GM18519 (cell line): Measurements from ENCODE around the gene ZNF334.

ENCODE experiments used
- ATAC-seq: cut with Tn5 transposase; IDR thresholded peaks from one replicate; pipeline ENCODE4 v1.9.1; 2021; ENCODE audit warnings: mild to moderate bottlenecking, moderate library complexity; ENCODE audit not compliant: unreplicated experiment, low FRiP score

ZNF334 gene

DNA sequence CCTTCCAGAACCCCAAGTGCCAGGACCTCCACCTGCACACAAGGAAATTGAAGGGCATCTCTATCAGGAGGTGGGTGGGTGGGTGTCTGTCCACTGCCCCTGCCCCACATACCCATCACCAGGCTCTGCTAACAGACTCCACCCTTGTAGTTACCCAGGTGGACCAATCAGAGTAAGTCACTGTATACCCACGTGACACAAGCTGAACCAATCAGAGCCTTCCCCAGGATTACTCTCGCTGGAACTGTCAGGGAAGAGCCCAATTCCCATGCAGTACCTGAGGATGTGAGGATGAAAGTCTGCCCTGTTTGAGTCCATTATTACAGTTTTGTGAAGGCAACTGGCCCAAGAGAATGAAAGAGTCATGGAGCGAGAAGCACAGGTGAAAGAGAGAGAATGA lies 32.9 kb upstream of the ZNF334 start:
- no peak for ATAC-seq

DNA sequence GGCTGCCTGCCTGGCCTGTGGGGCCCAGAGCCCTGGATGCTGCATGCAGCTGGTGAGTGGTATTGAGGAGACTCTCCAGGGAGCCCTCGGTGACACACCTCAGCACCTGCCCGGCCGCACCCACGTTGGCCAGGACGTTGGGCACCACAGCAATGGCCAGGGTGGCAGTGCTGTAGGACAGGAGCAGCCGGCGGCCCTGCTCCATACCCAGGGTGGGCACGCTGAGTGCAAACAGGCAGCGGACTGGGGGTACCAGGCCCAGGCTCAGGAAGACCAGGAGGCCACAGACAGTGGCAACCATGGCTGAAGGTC lies 32.4 kb upstream of the ZNF334 start:
- ATAC-seq = no peak

DNA sequence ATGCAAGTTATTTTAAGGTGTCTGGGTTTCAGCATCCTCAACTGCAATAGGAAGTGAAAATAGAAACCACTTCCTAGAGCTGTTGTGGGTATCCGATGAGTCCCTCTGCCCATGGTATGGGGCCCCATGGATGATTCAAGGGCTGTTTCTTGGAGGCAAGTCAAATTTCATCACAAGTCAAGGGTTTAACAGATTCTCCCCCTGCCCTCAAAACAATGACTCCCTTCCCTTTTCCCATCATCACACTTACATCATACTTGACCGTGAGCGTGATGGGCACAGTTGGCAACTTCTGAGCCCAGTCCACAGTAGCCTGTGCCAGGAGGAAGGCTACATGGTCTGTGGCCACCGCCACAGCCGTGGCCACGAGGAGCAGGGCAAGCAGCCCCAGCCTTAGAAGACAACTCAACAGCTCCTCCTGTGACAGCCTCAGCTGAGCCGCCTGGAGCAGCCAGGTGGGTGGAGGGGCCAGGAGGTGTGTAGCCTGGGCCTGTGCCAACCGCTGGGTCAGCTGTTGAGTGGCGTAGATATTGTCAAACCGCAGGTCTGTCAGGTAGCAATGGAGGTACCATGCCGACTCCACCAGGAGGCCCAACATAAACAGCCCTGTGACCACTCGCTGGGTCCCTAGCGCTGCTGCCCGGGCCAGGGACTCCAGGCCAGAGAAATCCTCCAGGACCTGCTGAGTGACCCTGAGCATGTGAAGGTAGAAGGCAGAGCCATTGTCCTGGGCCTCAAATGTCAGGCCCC lies 31.9 kb upstream of the ZNF334 start:
- ATAC-seq = no peak

DNA sequence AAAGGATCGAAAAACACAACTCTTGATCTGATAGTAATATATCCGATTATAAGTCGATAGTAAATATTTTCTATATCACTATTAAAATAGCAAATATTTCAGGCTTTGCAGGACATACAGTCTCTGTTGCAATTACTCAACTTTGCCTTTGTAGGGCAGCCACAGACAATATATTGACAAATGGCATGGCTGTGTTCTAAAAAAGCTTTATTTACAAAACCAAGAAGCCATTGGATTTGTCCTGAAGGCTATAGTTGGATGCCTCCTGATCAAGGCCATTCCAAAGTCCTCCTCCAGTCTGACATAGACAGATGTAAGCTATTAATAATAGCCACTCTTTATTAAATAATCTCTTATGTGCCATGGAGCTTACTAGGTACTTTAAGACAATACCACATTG lies 31.2 kb upstream of the ZNF334 start:
- ATAC-seq = no peak

DNA sequence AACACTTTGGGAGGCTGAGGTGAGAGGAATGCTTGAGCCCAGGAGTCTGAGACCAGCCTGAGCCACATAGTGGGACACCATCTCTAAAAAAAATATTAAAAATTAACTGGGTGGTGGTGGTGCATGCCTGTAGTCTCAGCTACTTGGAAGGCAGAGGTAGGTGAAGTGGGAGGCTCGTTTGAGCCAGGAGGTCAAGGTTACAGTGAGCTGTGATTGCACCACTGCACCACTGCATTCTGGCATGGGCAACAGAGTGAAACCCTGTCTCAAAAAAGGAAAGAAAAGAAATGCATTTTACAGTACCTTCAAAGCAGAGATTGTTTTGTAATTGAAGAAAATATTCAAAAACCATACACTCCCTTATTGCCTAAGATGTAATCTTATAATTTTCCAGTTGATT lies 30.6 kb upstream of the ZNF334 start:
- ATAC-seq = no peak

DNA sequence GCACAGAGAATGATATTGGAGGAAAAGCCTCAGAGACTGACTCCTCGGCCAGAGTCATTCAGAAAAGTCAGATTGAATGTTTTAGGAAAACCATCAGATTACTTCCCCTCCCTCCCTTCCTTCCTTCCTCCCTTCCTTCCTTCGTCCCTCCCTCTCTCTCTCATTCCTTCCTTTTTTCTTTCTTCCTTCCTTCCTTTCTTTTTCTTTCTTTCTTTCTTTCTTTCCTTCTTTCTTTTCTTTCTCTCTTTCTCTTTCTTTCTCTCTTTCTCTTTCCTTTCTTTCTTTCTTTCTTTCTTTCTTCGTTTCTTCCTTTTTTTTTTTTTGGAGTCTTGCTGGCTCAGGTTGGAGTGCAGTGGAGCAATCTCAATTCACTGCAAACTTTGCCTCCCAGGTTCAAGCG lies 29.7 kb upstream of the ZNF334 start:
- no peak for ATAC-seq

DNA sequence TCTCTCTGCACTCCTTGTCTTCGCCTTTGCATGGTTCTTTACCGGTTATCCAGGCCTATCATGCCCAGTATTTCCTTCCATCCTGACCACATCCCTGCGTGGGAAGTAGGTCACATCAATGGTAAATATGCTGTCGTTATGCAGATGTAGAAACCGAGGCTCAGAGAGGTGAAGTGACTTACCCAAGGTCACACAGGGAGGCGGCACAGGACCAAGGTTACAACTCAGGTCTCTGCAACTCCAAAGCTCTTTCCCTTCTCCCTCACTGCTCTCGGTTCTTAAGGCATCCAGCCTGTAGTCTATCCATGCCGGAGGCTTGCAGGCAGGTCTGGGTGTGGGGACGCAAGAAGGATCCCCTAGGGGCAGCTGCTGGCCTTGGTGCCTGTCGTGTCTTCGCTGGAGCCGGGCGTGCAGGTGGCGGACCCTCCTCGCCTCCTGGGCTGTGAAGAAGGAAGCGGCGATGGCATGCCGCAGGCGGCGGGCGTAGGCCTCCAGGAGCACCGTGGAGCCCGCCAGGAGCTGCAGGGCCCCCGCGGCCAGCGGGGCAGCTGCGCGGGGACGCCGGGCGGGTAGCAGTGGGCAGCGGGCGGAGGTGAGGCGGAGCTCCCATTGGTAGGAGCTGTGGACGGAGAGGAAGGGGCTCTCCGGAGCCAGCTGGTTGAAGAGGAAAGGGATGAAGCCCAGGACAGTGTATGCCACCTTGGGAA lies 28.0 kb upstream of the ZNF334 start:
- ATAC-seq = no peak

DNA sequence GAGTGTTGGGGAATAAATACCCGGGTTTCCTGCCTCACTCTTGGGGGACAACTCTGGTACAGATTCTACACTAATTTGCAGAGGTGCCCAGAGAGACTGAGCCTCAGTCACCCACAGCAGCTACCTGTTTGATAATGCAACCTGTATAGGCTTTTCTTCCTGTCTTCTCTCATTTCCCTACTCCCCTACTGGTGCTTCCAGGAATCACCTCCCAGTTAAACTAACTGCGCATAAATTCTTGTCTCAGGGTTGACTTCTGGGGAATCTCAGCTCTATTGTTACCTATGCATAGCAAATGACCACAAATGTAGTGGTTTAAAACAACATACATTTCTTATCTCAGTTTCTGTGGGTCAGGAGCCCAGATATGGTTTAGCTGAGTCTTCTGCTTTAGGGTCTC lies 25.8 kb upstream of the ZNF334 start:
- ATAC-seq = no peak

DNA sequence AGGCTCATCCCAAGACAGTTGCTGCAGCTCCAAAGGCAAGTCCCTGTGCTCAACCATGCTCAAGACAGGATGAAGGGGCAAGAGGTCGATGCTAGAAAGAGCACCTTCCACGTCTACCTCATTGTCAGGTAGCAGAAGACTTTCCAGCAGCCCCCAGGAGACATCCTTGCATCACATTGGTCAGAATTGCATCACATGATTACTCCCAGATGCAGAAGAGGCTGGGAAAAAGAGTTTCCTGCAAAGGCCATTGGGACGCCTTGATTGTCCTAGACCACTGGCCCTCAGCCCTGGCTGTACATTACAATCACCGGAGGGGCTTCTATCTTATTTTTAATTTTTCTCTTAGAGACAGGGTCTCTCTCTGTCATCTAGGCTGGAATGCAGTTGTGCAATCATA lies 17.3 kb upstream of the ZNF334 start:
- ATAC-seq = no peak

DNA sequence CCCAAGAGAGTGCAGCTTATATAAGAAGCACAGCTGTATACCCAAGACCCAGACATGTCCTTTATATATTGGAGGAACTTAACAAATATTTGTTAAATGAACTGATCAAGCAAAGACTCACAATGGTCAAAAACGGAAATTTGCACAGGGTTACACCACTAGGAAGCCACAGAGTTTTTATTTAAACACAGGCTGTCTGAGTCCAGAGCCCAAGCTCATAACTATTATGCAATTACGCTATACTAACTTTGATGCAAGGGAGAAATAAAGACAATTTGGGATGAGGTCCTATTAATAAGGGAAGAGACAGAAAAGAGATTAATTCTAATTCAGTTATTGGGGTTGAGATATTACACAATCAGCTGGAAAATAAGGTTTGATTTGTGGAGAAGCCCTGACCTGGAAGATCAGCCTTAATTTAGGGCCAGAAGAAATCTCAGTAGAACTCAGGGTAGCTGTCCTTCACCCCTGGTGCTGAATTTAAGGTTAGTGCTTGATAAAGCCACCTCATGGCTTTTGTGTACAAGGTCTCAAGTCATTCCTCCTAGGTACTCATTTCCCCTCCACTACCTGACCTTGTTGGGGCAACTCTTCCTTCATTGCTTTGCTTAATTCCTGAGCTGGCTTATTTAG lies 10.5 kb upstream of the ZNF334 start:
- ATAC-seq = no peak

DNA sequence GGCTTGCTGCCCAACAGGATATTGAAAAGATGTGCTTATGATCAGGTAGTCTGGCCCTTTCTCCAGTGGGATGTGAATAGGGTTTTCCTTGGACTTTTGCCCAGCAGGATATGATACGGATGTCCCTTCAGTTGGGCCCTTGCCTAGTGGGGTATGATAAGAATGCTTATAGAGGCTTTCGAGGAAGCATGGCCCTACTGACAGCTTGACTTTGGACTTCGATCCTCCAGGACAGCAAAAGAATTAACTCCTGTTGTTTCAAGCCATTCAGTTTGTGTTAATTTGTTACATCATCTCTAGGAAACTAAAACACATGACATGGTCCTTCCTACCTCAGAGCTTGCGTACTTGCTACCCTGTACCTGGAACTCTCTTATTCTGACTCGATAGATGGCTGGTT lies 9.7 kb upstream of the ZNF334 start:
- no peak for ATAC-seq

DNA sequence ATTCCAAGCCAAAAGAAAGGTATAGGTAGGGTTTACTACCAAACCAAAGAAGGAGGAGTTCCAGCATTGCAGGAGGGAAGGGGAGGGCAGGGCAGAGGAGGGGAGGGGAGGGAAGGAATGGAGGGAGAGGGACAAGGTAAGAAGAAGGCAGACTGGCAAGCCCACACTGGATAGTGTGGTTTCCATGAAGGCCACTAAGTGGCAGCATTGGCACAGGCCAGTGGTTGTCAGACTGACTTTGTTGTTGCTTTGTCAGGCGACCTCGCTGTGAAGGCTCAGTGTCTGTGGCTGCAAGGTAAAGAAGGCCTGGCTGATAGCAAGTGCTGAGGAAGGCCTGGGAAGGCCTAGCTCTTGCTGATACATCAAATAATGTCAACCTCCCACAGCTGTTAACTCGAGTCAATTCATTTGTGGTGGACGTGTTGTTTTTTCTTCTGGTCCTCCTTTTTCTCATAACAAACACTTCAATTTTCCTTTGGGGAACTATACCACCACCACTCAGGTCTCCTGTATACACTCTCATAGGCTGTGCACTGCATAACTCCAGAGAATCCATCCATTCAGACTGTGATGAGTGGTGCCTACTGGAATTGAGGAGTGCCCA lies 7.7 kb upstream of the ZNF334 start:
- ATAC-seq = no peak

DNA sequence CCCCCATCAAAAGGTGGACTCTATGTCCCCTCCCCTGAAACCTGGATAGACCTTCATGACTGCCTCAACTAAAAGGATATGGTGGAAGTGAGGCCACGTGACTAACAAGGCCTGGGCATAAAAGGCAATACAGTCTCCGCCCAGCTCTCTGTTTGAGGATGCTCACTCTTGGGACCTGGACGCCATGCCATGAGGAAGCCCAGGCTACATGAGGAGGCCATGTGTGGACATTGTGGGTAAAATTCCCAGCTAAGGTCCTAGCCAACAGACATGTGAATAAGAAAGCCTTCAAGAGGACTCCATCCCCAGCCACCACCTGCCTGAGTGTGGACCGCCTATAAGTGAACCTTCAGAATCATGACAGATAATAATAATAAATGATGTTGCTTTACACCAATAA lies 7.2 kb upstream of the ZNF334 start:
- ATAC-seq = no peak

DNA sequence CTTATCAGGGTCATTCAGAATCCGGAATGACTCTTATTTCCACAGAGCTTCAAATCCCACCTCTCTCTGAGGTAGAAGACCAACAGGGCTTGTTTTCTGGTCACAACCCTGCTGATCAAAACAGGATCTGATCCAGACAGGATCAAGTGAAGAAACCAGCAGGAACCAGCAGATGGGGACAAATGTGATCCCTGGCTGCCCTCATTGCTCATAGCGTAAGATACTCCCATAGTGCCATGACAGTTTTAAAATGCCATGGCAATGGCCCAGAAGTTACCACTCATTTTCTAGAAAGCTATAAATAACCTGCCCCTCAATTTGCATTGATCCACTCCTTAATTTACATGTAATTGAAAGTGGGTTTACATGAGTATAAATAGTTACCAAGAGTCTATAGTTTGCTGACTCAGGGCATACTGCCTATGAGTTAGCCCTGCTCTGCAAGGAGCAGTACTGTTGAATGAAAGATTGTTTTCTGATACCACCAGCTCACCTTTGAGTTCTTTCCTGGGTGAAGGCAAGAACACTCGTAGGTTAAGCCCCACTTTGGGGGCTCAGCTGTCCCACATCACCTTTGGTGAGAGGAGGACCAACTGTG lies 6.2 kb upstream of the ZNF334 start:
- ATAC-seq = no peak

DNA sequence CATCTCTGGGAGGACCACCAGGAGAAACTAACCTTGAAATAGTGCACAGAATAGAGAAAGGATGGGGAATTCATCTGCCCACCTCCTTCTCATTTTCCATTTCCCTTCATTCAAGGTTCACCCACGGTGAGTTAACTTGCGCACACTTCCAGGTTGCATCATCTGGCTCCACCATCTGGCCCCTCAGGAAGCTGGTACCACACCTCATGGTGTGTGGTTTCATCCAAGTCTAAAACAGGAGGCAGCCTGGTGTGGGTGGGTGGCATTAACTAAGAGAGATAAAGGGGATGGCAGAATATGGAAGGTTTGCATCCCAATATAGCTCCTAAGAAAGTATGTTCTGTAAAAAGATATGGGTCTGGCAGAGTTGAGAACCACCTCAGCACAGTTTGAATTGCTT lies 3.8 kb downstream of the ZNF334 start:
- ATAC-seq = no peak

DNA sequence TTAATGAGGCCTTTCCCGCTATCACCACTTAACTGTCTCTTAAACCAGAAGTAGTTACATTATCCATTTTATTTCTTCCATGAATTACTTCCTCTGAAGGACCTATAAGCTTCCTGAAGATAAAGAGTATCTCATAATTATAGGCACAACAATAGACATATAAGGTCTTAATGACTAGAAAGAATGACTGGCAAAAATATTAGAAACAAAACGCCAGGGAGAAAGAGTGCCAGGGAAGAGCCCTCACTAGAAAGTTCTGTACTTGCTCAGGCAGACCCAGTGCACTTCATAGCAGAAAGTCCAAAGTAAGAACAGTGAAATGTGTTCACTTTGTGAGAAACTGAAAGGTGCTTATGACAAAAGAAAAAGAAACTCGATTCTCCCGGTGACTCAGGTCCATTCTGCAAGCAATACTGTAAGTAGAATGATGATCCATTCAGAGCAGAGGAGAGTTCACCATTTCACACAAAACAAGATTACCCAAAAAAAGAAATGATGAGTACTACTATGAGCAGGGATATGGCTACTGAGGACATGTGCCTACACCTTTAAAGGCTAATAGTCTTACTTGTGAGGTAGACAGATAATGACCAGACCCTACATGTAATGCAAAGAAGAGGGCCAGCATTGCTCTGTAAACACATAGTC lies 5.5 kb downstream of the ZNF334 start:
- no peak for ATAC-seq

DNA sequence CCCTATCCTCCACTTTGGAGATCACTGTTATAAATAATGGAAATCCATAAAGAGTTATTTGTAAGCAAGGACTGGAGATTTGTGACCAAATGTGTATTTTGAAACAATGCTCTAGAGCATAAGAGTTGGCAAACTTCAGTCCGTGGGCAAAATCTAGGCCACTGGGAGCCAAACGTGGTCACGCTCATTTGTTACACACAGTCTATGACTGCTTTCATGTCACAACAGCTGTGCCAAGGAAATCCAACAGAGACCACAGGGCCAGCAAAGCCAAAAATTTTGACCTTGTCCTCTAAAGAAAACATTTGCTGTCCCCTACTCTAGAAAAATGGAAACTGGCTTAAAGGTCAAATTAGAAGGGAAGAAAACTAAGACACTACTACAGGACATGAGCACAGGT lies 7.9 kb downstream of the ZNF334 start:
- no peak for ATAC-seq

DNA sequence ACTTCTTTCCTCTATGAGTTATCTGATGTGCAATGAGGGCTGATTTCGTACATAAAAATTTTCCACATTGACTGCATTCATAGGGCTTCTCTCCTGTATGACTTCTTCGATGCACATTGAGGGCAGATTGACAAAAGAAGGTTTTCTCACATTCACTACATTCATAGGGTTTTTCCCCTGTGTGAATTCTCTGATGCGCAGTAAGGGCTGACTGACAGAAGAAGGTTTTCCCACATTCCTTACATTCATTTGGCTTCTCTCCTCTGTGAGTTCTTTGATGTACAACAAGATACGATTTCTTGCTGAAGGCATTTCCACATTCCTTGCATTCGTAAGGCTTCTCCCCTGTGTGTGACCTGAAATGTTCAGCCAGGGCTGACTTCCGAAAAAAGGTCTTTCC lies 11.4 kb downstream of the ZNF334 start:
- ATAC-seq = no peak

DNA sequence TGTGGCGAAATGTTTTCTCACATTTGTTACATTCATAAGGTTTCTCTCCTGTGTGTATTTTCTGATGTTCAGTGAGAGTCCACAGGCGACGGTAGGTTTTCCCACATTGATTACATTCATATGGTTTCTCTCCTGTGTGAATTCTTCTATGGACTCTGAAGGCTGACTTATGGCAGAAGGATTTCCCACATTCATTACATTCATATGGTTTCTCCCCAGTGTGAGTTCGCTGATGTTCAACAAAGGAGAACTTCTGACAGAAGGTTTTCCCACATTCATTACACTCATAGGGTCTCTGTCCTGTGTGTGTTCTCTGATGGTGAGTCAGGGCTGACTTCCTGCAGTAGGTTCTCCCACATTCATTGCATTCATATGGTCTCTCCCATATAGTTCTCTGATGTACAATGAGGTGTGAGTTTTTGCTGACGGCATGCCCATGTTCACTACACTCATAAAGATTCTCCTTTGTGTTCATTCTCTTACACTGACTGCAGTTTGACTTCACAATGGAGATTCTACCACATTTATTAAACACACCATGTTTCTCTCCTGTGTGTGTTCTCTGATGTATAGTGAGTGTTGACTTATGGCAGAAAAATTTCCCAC lies 11.9 kb downstream of the ZNF334 start:
- no peak for ATAC-seq

DNA sequence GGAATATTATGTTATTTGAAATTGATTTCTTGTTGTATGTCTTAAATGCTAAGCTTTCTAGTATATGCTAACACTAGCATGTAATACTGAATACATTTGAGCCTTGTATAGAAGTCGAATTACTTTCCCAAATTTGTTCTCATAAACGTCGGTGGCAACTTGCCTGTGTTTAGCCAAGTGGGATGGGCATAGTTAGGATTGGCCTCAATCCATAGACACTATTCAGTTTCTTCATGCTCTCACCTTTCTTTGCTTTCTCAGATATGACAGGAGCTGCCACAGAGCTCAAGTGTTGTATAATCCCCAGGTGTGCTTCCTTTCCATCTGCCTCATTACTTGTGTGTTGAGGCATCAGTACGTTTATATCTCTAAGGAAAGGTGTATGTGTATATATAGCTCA lies 19.3 kb downstream of the ZNF334 start:
- no peak for ATAC-seq
